HEK293 (cell line): Measurements from ENCODE around the gene VAT1.
A peak's percentile ranks its signal among the peaks of the same experiment; 100 is the strongest.

Source experiments
- FEZF1 ChIP-seq: fragments of 450-650 bp; formaldehyde crosslinking; IDR thresholded peaks from 2 replicates; pipeline ENCODE4 v1.5.1; 2016; ENCODE audit warnings: missing biosample characterization, missing genetic modification characterization
- GLI4 ChIP-seq: fragments of 450-650 bp; formaldehyde crosslinking; IDR thresholded peaks from 2 replicates; pipeline ENCODE4 v1.5.1; 2016; ENCODE audit warnings: missing biosample characterization, missing genetic modification characterization
- KLF8 ChIP-seq: fragments of 450-650 bp; formaldehyde crosslinking; IDR thresholded peaks from 2 replicates; pipeline ENCODE4 v1.5.1; 2016; ENCODE audit warnings: missing biosample characterization, missing genetic modification characterization
- KLF9 ChIP-seq: fragments of 450-650 bp; formaldehyde crosslinking; IDR thresholded peaks from 2 replicates; pipeline ENCODE4 v1.5.1; 2016; ENCODE audit warnings: missing biosample characterization, missing genetic modification characterization, low read depth
- PRDM10 ChIP-seq: fragments of 450-650 bp; formaldehyde crosslinking; IDR thresholded peaks from 2 replicates; pipeline ENCODE4 v1.5.1; 2016; ENCODE audit warnings: missing biosample characterization, missing genetic modification characterization
- SP2 ChIP-seq: fragments of 450-650 bp; formaldehyde crosslinking; IDR thresholded peaks from 2 replicates; pipeline ENCODE4 v1.5.1; 2016; ENCODE audit warnings: missing biosample characterization, missing genetic modification characterization
- SP3 ChIP-seq: fragments of 450-650 bp; formaldehyde crosslinking; IDR thresholded peaks from 2 replicates; pipeline ENCODE4 v1.5.1; 2016; ENCODE audit warnings: missing biosample characterization, missing genetic modification characterization
- YY2 ChIP-seq: fragments of 450-650 bp; formaldehyde crosslinking; IDR thresholded peaks from 2 replicates; pipeline ENCODE4 v1.5.1; 2016; ENCODE audit warnings: missing biosample characterization, missing genetic modification characterization
- ZBTB10 ChIP-seq: fragments of 450-650 bp; formaldehyde crosslinking; IDR thresholded peaks from 2 replicates; pipeline ENCODE4 v1.5.1; 2016; ENCODE audit warnings: missing biosample characterization, missing genetic modification characterization
- ZBTB17 ChIP-seq: fragments of 450-650 bp; formaldehyde crosslinking; IDR thresholded peaks from 2 replicates; pipeline ENCODE4 v1.5.1; 2016; ENCODE audit warnings: missing biosample characterization, missing genetic modification characterization
- ZBTB26 ChIP-seq: fragments of 450-650 bp; formaldehyde crosslinking; optimal IDR thresholded peaks from 2 replicates; pipeline ENCODE3; 2016; ENCODE audit warnings: missing biosample characterization, mild to moderate bottlenecking, missing genetic modification characterization
- ZBTB6 ChIP-seq: fragments of 450-650 bp; formaldehyde crosslinking; IDR thresholded peaks from 2 replicates; pipeline ENCODE4 v1.5.1; 2017; ENCODE audit warnings: missing biosample characterization, missing genetic modification characterization
- ZBTB8A ChIP-seq: fragments of 450-650 bp; formaldehyde crosslinking; IDR thresholded peaks from 2 replicates; pipeline ENCODE4 v1.5.1; 2016; ENCODE audit warnings: missing biosample characterization, missing genetic modification characterization
- ZFHX2 ChIP-seq: fragments of 450-650 bp; formaldehyde crosslinking; conservative IDR thresholded peaks from 2 replicates; pipeline ENCODE4 v1.5.1; 2016; ENCODE audit warnings: missing biosample characterization, missing genetic modification characterization
- ZNF335 ChIP-seq: fragments of 450-650 bp; formaldehyde crosslinking; conservative IDR thresholded peaks from 2 replicates; pipeline ENCODE4 v1.5.1; 2016; ENCODE audit warnings: missing biosample characterization, missing genetic modification characterization
- ZNF621 ChIP-seq: fragments of 450-650 bp; formaldehyde crosslinking; IDR thresholded peaks from 2 replicates; pipeline ENCODE4 v1.5.1; 2017; ENCODE audit warnings: missing biosample characterization, missing genetic modification characterization
- ZNF660 ChIP-seq: fragments of 450-650 bp; IDR thresholded peaks from 2 replicates; pipeline ENCODE4 v1.5.1; 2018; ENCODE audit warnings: missing biosample characterization, mild to moderate bottlenecking, missing genetic modification characterization
- ZNF664 ChIP-seq: fragments of 450-650 bp; formaldehyde crosslinking; IDR thresholded peaks from 2 replicates; pipeline ENCODE4 v1.5.1; 2016; ENCODE audit warnings: missing biosample characterization, missing genetic modification characterization
- TF ChIP-seq, protein P1 (sequence below): fragments of 450-650 bp; formaldehyde crosslinking; IDR thresholded peaks from 2 replicates; pipeline ENCODE4 v1.5.1; 2017; ENCODE audit warnings: missing biosample characterization, missing genetic modification characterization
- TF ChIP-seq, protein P2 (sequence below): fragments of 450-650 bp; formaldehyde crosslinking; IDR thresholded peaks from 2 replicates; pipeline ENCODE4 v1.5.1; 2016; ENCODE audit warnings: missing biosample characterization, missing genetic modification characterization

VAT1 gene

GRCh38 chr17:42980274-42980765 is 41.9 kb downstream of the VAT1 start, which contains the start of gene RUNDC1 (continued):
- TF ChIP-seq ZBTB6 (tag by site-specific recombination) (no peak), GLI4 (no peak), FEZF1 (tag by site-specific recombination) (no peak), ZBTB8A (tag by site-specific recombination) (0 out of 2 replicates have a peak, but pooled peaks have one; percentile 31), SP3 (tag by site-specific recombination) (peak; percentile 70), ZNF660 (tag by site-specific recombination) (0 out of 2 replicates have a peak, but pooled peaks have one; percentile 69), KLF8 (tag by site-specific recombination) (peak; percentile 68; the same call in 1 of the 2 replicates), YY2 (tag by site-specific recombination) (peak; percentile 91), SP2 (tag by site-specific recombination) (no peak; the same call in 1 of the 2 replicates), ZBTB26 (tag by site-specific recombination) (peak; percentile 82), ZBTB17 (tag by site-specific recombination) (peak; percentile 97), ZNF335 (tag by site-specific recombination) (peak; percentile 98), ZNF664 (peak; percentile 93; the same call in 1 of the 2 replicates), KLF9 (tag by site-specific recombination) (peak; percentile 97), ZNF621 (tag by site-specific recombination) (no peak), ZBTB10 (peak; percentile 98), ZFHX2 (0 out of 2 replicates have a peak, but pooled peaks have one; percentile 24), PRDM10 (tag by site-specific recombination) (peak; percentile 64; the same call in 1 of the 2 replicates)
- TF ChIP-seq, protein P1, sequence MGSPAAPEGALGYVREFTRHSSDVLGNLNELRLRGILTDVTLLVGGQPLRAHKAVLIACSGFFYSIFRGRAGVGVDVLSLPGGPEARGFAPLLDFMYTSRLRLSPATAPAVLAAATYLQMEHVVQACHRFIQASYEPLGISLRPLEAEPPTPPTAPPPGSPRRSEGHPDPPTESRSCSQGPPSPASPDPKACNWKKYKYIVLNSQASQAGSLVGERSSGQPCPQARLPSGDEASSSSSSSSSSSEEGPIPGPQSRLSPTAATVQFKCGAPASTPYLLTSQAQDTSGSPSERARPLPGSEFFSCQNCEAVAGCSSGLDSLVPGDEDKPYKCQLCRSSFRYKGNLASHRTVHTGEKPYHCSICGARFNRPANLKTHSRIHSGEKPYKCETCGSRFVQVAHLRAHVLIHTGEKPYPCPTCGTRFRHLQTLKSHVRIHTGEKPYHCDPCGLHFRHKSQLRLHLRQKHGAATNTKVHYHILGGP, result no peak
- TF ChIP-seq, protein P2, sequence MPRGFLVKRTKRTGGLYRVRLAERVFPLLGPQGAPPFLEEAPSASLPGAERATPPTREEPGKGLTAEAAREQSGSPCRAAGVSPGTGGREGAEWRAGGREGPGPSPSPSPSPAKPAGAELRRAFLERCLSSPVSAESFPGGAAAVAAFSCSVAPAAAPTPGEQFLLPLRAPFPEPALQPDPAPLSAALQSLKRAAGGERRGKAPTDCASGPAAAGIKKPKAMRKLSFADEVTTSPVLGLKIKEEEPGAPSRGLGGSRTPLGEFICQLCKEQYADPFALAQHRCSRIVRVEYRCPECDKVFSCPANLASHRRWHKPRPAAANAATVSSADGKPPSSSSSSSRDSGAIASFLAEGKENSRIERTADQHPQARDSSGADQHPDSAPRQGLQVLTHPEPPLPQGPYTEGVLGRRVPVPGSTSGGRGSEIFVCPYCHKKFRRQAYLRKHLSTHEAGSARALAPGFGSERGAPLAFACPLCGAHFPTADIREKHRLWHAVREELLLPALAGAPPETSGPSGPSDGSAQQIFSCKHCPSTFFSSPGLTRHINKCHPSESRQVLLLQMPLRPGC, result peak; percentile 19; the same call in 1 of the 2 replicates
